Smooth muscle cell (in vitro differentiated cells): ENCODE measurements around the gene ADI1. TPM values are rescaled to one million over a fixed set of nuclear protein-coding genes. Genes with fewer than 3 reads are reported as not detected.

Source experiments
- DNase-seq: peaks from one replicate; lab custom pipeline; 2025; ENCODE audit not compliant: unreplicated experiment; lab: John Stamatoyannopoulos, UW
- H2AFZ ChIP-seq: fragments of 200-600 bp; sonication (generic); 2 replicates; pipeline ENCODE4 v1.6.0; 2016; ENCODE audit warnings: antibody characterized with exemption, low read depth, mild to moderate bottlenecking
- H3F3A ChIP-seq: fragments of 200-600 bp; sonication (generic); 2 replicates; pipeline ENCODE4 v1.6.0; 2017; ENCODE audit warnings: antibody characterized with exemption, low read depth
- H3K27ac ChIP-seq: fragments of 200-600 bp; sonication (generic); 2 replicates; pipeline ENCODE4 v1.5.1; 2016; ENCODE audit warnings: low read depth, mild to moderate bottlenecking
- H3K27me3 ChIP-seq: fragments of 200-600 bp; sonication (generic); 2 replicates; pipeline ENCODE4 v1.6.1; 2016; ENCODE audit warnings: low read depth, mild to moderate bottlenecking
- H3K36me3 ChIP-seq: fragments of 200-600 bp; sonication (generic); 2 replicates; pipeline ENCODE4 v1.5.1; 2016; ENCODE audit warnings: low read depth
- H3K4me1 ChIP-seq: fragments of 200-600 bp; sonication (generic); 2 replicates; pipeline ENCODE4 v1.5.1; 2016; ENCODE audit warnings: low read depth
- H3K4me2 ChIP-seq: fragments of 200-600 bp; sonication (generic); 2 replicates; pipeline ENCODE4 v1.6.0; 2016; ENCODE audit warnings: mild to moderate bottlenecking
- H3K4me3 ChIP-seq: fragments of 200-600 bp; sonication (generic); 2 replicates; pipeline ENCODE4 v1.5.1; 2016; ENCODE audit warnings: mild to moderate bottlenecking
- H3K79me2 ChIP-seq: fragments of 200-600 bp; sonication (generic); 2 replicates; pipeline ENCODE4 v1.6.0; 2016; ENCODE audit warnings: low read depth, mild to moderate bottlenecking
- H3K9ac ChIP-seq: fragments of 200-600 bp; sonication (generic); 2 replicates; pipeline ENCODE4 v1.6.0; 2016; ENCODE audit warnings: low read depth
- H3K9me3 ChIP-seq: fragments of 200-600 bp; sonication (generic); replicated peaks from 2 replicates; pipeline ENCODE4 v1.5.1; 2016; ENCODE audit warnings: low read depth
- H4K20me1 ChIP-seq: fragments of 200-600 bp; sonication (generic); 2 replicates; pipeline ENCODE4 v1.6.0; 2016; ENCODE audit warnings: low read depth
- CTCF ChIP-seq: fragments of 200-600 bp; sonication (generic); IDR thresholded peaks from 2 replicates; pipeline ENCODE4 v1.5.1; 2017; ENCODE audit warnings: borderline replicate concordance, mild to moderate bottlenecking, antibody characterized with exemption; ENCODE audit not compliant: insufficient read depth, poor library complexity, severe bottlenecking
- WGBS: methylation state at CpG from one replicate; pipeline ENCODE4 v1.1.7; 2016; ENCODE audit warnings: low lambda C conversion rate; 5-methylcytosine and 5-hydroxymethylcytosine counted together
- polyA plus RNA-seq: library from polyadenylated mRNA; unstranded; fragments of >200 nt; fragmentation: Nextera tagmentation; extraction: Ambion mirVana; gene quantifications from 2 replicates; pipeline ENCODE4 v1.2.1, GENCODE V29; 2016
- total RNA-seq: library from RNA; depleted of rRNA; stranded (reverse); fragments of >200 nt; gene quantifications from 2 replicates; pipeline ENCODE4 v1.2.3, GENCODE V29; 2014

ADI1 gene
- total and polyA plus RNA-seq, 2 experiments from 2014 or later: 19.0 to 30.9 TPM

- no peak for DNase-seq
- Histone ChIP-seq H3K9ac (no peak overlapping the region), H3F3A (no peaks in the 10 kb centered on the region), H3K27ac (no peak overlapping the region), H3K4me1 (peaks cover 7% of the 10 kb centered on the region), H3K9me3 (no peaks in the 10 kb centered on the region), H3K36me3 (peaks cover 4% of the 10 kb centered on the region), H3K27me3 (no peaks in the 10 kb centered on the region), H4K20me1 (no peaks in the 10 kb centered on the region), H3K4me2 (no peak overlapping the region), H3K4me3 (no peak overlapping the region), H2AFZ (no peak overlapping the region), H3K79me2 (peaks cover 12% of the 10 kb centered on the region)
- 93% methylated on average over 3 of the region's 3 CpGs for WGBS
- TF ChIP-seq CTCF: no peak
Observed at GRCh38 chr2:3513026-3513810, 6.1 kb downstream of the ADI1 start.

- peaks cover under 1% of the 10 kb centered on the region for H3K79me2 ChIP-seq
Observed at GRCh38 chr2:3512086-3512485, 7.2 kb downstream of the ADI1 start.

GRCh38 chr2:3505771-3506170 is 13.6 kb downstream of the ADI1 start:
- H3K9me3 ChIP-seq: no peaks in the 10 kb centered on the region
- H3K4me3 ChIP-seq: no peak overlapping the region
- no peak overlapping the region for H3K27ac ChIP-seq
- H2AFZ ChIP-seq: no peak overlapping the region
- no peaks in the 10 kb centered on the region for H3K27me3 ChIP-seq
- WGBS: 77% methylated on average over 4 of the region's 4 CpGs
- H3K4me1 ChIP-seq: no peaks in the 10 kb centered on the region
- H3K4me2 ChIP-seq: no peak overlapping the region
- H3K9ac ChIP-seq: no peak overlapping the region
- DNase-seq: no peak
- no peak for TF ChIP-seq CTCF
- H4K20me1 ChIP-seq: no peaks in the 10 kb centered on the region
- no peaks in the 10 kb centered on the region for H3F3A ChIP-seq
- no peaks in the 10 kb centered on the region for H3K79me2 ChIP-seq
- H3K36me3 ChIP-seq: no peaks in the 10 kb centered on the region

More at GRCh38 chr2:3512086-3512485, 7.2 kb downstream of the ADI1 start:
- H4K20me1 ChIP-seq: no peaks in the 10 kb centered on the region
- H3K9ac ChIP-seq: no peak overlapping the region
- no peak overlapping the region for H3K4me2 ChIP-seq
- no peaks in the 10 kb centered on the region for H3F3A ChIP-seq
- no peaks in the 10 kb centered on the region for H3K4me1 ChIP-seq
- no peaks in the 10 kb centered on the region for H3K27me3 ChIP-seq
- no peak overlapping the region for H3K27ac ChIP-seq
- H3K9me3 ChIP-seq: no peaks in the 10 kb centered on the region
- H3K36me3 ChIP-seq: peaks cover 4% of the 10 kb centered on the region
- H2AFZ ChIP-seq: no peak overlapping the region
- 76% methylated on average over 2 of the region's 2 CpGs for WGBS
- no peak for TF ChIP-seq CTCF
- no peak overlapping the region for H3K4me3 ChIP-seq
- DNase-seq: no peak

GRCh38 chr2:3504741-3505140 is 14.6 kb downstream of the ADI1 start:
- H3F3A ChIP-seq: no peaks in the 10 kb centered on the region
- TF ChIP-seq CTCF: no peak
- H3K79me2 ChIP-seq: no peaks in the 10 kb centered on the region
- 95% methylated on average over 5 of the region's 5 CpGs for WGBS
- no peak for DNase-seq
- no peak overlapping the region for H3K4me3 ChIP-seq
- H3K4me2 ChIP-seq: no peak overlapping the region
- no peaks in the 10 kb centered on the region for H3K9me3 ChIP-seq
- no peak overlapping the region for H2AFZ ChIP-seq
- no peaks in the 10 kb centered on the region for H3K36me3 ChIP-seq
- no peaks in the 10 kb centered on the region for H4K20me1 ChIP-seq
- no peak overlapping the region for H3K9ac ChIP-seq
- H3K27ac ChIP-seq: no peak overlapping the region
- H3K4me1 ChIP-seq: no peaks in the 10 kb centered on the region
- H3K27me3 ChIP-seq: no peaks in the 10 kb centered on the region
